Endodermal cell (in vitro differentiated cells): ENCODE data around the gene LIPE. TPM values are rescaled to one million over a fixed set of nuclear protein-coding genes. Genes with fewer than 3 reads are reported as not detected.

Source experiments
- DNase-seq: peaks from one replicate; pipeline ENCODE4 v3.0.0-alpha.2; 2017
- H3K27ac ChIP-seq: 2 replicates; pipeline ENCODE4 v1.5.1; 2013; ENCODE audit warnings: mild to moderate bottlenecking, low read depth, low read length, moderate library complexity
- H3K27me3 ChIP-seq: 2 replicates; pipeline ENCODE4 v1.6.1; 2013; ENCODE audit warnings: mild to moderate bottlenecking, low read length, moderate library complexity; ENCODE audit not compliant: insufficient read depth, control insufficient read depth, poor library complexity, severe bottlenecking
- H3K36me3 ChIP-seq: 2 replicates; pipeline ENCODE4 v1.7.0; 2013; ENCODE audit warnings: mild to moderate bottlenecking, low read length, moderate library complexity; ENCODE audit not compliant: control insufficient read depth, insufficient read depth
- H3K4me1 ChIP-seq: one replicate; pipeline ENCODE4 v1.7.0; 2013; ENCODE audit warnings: low read length; ENCODE audit not compliant: control insufficient read depth, insufficient read depth
- H3K4me3 ChIP-seq: 2 replicates; pipeline ENCODE4 v1.5.1; 2013; ENCODE audit warnings: mild to moderate bottlenecking, low read length, moderate library complexity
- H3K9ac ChIP-seq: 2 replicates; pipeline ENCODE4 v1.6.1; 2013; ENCODE audit warnings: mild to moderate bottlenecking, low read length, moderate library complexity; ENCODE audit not compliant: poor library complexity, severe bottlenecking; ENCODE audit errors: extremely low read depth
- H3K9me3 ChIP-seq: 2 replicates; pipeline ENCODE4 v1.6.1; 2013; ENCODE audit warnings: mild to moderate bottlenecking, low read length, moderate library complexity; ENCODE audit not compliant: control insufficient read depth
- H3K27ac Mint-ChIP-seq: 2 replicates; pipeline ENCODE4 v1.8.0; 2020; ENCODE audit warnings: mixed read lengths
- H3K27me3 Mint-ChIP-seq: 2 replicates; pipeline ENCODE4 v1.8.0; 2021; ENCODE audit warnings: mild to moderate bottlenecking, mixed read lengths; ENCODE audit not compliant: insufficient read depth
- H3K36me3 Mint-ChIP-seq: 2 replicates; pipeline ENCODE4 v1.8.0; 2020; ENCODE audit warnings: low read depth, mixed read lengths
- H3K4me1 Mint-ChIP-seq: 2 replicates; pipeline ENCODE4 v1.8.0; 2020; ENCODE audit warnings: mixed read lengths
- H3K4me3 Mint-ChIP-seq: 2 replicates; pipeline ENCODE4 v1.8.0; 2020; ENCODE audit warnings: mild to moderate bottlenecking, moderate library complexity, mixed read lengths
- H3K9me3 Mint-ChIP-seq: 2 replicates; pipeline ENCODE4 v1.8.0; 2020; ENCODE audit warnings: mild to moderate bottlenecking, mixed read lengths
- CTCF ChIP-seq: fragments of 200-600 bp; sonication (generic); conservative IDR thresholded peaks from 2 replicates; pipeline ENCODE4 v1.5.0; 2021; ENCODE audit warnings: antibody characterized with exemption, mild to moderate bottlenecking
- WGBS, 2 experiments: methylation state at CpG; one replicate each; pipeline versions ENCODE4 v1.1.5 to v1.1.7; 2013; ENCODE audit warnings: missing lambda C conversion rate in 2 of 2, mixed read lengths in 1 of 2; ENCODE audit not compliant: insufficient coverage in 1 of 2, insufficient read length in 1 of 2; 5-methylcytosine and 5-hydroxymethylcytosine counted together
- total RNA-seq, 2 donors: library from RNA; stranded (reverse); fragmentation: NEBNext Ultra II Directional in 1 of 2; extraction: Animal tissue kit (Norgen Biotek cat#: 25700) in 1 of 2; gene quantifications; 2 replicates in 1 of 2; 3 replicates in 1 of 2; pipeline ENCODE4 v1.2.1, GENCODE V29; 2021

Gene LIPE
- total RNA-seq, 2 donors from 2014 or later = 5.9 to 8.1 TPM

- no peaks in the 10 kb centered on the region for H3K36me3 Mint-ChIP-seq
- no peak overlapping the region for H3K27ac Mint-ChIP-seq
- H3K9me3 Mint-ChIP-seq = peaks cover 7% of the 10 kb centered on the region
- H3K4me1 Mint-ChIP-seq = peaks cover 8% of the 10 kb centered on the region
- 34 to 42% methylated on average over 18 to 61 of the region's 65 CpGs for WGBS, 2 experiments
- peak overlapping the region; percentile 30 for H3K9ac ChIP-seq
- peak overlapping the region; percentile 82 for H3K4me3 ChIP-seq
- H3K9me3 ChIP-seq = no peaks in the 10 kb centered on the region
- H3K4me1 ChIP-seq = no peaks in the 10 kb centered on the region
- peak overlapping the region; percentile 67 for H3K4me3 Mint-ChIP-seq
- H3K27me3 Mint-ChIP-seq = peaks cover 88% of the 10 kb centered on the region
- DNase-seq = peak; percentile 96
- peak overlapping the region; percentile 4 for H3K27ac ChIP-seq
- peaks cover 26% of the 10 kb centered on the region for H3K27me3 ChIP-seq
- TF ChIP-seq CTCF = no peak
- H3K36me3 ChIP-seq = no peaks in the 10 kb centered on the region
Observed at GRCh38 chr19:42423462-42424344, 3.5 kb downstream of the LIPE start.

- 3 to 10% methylated on average over 12 to 38 of the region's 38 CpGs for WGBS, 2 experiments
- Mint-ChIP-seq H3K36me3 (peaks cover 3% of the 10 kb centered on the region), H3K27me3 (peaks cover 93% of the 10 kb centered on the region), H3K27ac (no peak overlapping the region), H3K4me3 (peak overlapping the region; percentile 67), H3K9me3 (peaks cover 7% of the 10 kb centered on the region), H3K4me1 (peaks cover 4% of the 10 kb centered on the region)
- peak overlapping the region; percentile 82 for H3K4me3 ChIP-seq
- no peaks in the 10 kb centered on the region for H3K4me1 ChIP-seq
- TF ChIP-seq CTCF = no peak
- peaks cover 26% of the 10 kb centered on the region for H3K27me3 ChIP-seq
- DNase-seq = peak; percentile 74
- peak overlapping the region; percentile 30 for H3K9ac ChIP-seq
- H3K27ac ChIP-seq = peak overlapping the region; percentile 4
- H3K9me3 ChIP-seq = no peaks in the 10 kb centered on the region
- no peaks in the 10 kb centered on the region for H3K36me3 ChIP-seq
Observed at GRCh38 chr19:42422901-42423461, 4.2 kb downstream of the LIPE start.

- Mint-ChIP-seq H3K27ac (no peak overlapping the region), H3K4me3 (peak overlapping the region; percentile 67), H3K36me3 (peaks cover 3% of the 10 kb centered on the region), H3K4me1 (peaks cover 3% of the 10 kb centered on the region), H3K27me3 (peaks cover 91% of the 10 kb centered on the region), H3K9me3 (peaks cover 7% of the 10 kb centered on the region)
- no peak for DNase-seq
- Histone ChIP-seq H3K9me3 (no peaks in the 10 kb centered on the region), H3K27ac (no peak overlapping the region), H3K9ac (no peak overlapping the region), H3K4me3 (peak overlapping the region; percentile 82), H3K36me3 (no peaks in the 10 kb centered on the region), H3K27me3 (peaks cover 26% of the 10 kb centered on the region), H3K4me1 (no peaks in the 10 kb centered on the region)
- WGBS, 2 experiments = 80 to 84% methylated on average over 8 to 17 of the region's 17 CpGs
- TF ChIP-seq CTCF = no peak
Observed at GRCh38 chr19:42422092-42422900, 4.9 kb downstream of the LIPE start.
